KMS-11 (cell line): Measurements from ENCODE around the gene FBXO31.

Experiments used
- H2AFZ ChIP-seq: fragments of 200-600 bp; sonication (generic); 2 replicates; pipeline ENCODE4 v1.6.1; 2016; ENCODE audit warnings: antibody characterized with exemption, mixed run types, low read depth
- H3K27ac ChIP-seq: fragments of 200-600 bp; sonication (generic); 2 replicates; pipeline ENCODE4 v1.6.1; 2016; ENCODE audit warnings: mild to moderate bottlenecking, mixed run types
- H3K27me3 ChIP-seq: fragments of 200-600 bp; sonication (generic); 2 replicates; pipeline ENCODE4 v1.6.1; 2017; ENCODE audit warnings: mild to moderate bottlenecking, low read depth, mixed run types, moderate library complexity; ENCODE audit not compliant: insufficient read depth
- H3K36me3 ChIP-seq: fragments of 200-600 bp; sonication (generic); 2 replicates; pipeline ENCODE4 v1.6.1; 2017; ENCODE audit warnings: mild to moderate bottlenecking, mixed run types; ENCODE audit not compliant: insufficient read depth
- H3K4me1 ChIP-seq: fragments of 200-600 bp; sonication (generic); 2 replicates; pipeline ENCODE4 v1.6.1; 2016; ENCODE audit warnings: mild to moderate bottlenecking, low read depth, mixed run types; ENCODE audit not compliant: poor library complexity, severe bottlenecking
- H3K4me2 ChIP-seq: fragments of 200-600 bp; sonication (generic); 2 replicates; pipeline ENCODE4 v1.7.0; 2016; ENCODE audit warnings: mild to moderate bottlenecking, mixed run types
- H3K4me3 ChIP-seq: fragments of 200-600 bp; sonication (generic); IDR thresholded peaks from 2 replicates; pipeline ENCODE4 v1.6.1; 2017; ENCODE audit warnings: low read depth, low read length, mixed read lengths; ENCODE audit not compliant: insufficient read depth
- H3K79me2 ChIP-seq: fragments of 200-600 bp; sonication (generic); 2 replicates; pipeline ENCODE4 v1.6.1; 2016; ENCODE audit warnings: low read depth, mixed run types; ENCODE audit not compliant: insufficient read depth
- H3K9ac ChIP-seq: fragments of 200-600 bp; sonication (generic); 2 replicates; pipeline ENCODE4 v1.6.1; 2016; ENCODE audit warnings: mild to moderate bottlenecking, mixed run types
- H4K20me1 ChIP-seq: fragments of 200-600 bp; sonication (generic); 2 replicates; pipeline ENCODE4 v1.6.1; 2016; ENCODE audit warnings: mild to moderate bottlenecking, mixed run types; ENCODE audit not compliant: insufficient read depth
- CTCF ChIP-seq: fragments of 200-600 bp; sonication (generic); conservative IDR thresholded peaks from 2 replicates; pipeline ENCODE4 v1.6.1; 2017; ENCODE audit warnings: low read depth, mild to moderate bottlenecking, antibody characterized with exemption, low read length, moderate library complexity, mixed read lengths

The FBXO31 gene

GRCh38 chr16:87288753-87289362 is 94.7 kb downstream of the FBXO31 start:
- no peak for TF ChIP-seq CTCF
- Histone ChIP-seq H3K79me2 (no peaks in the 10 kb centered on the region), H3K4me3 (no peak overlapping the region), H4K20me1 (no peaks in the 10 kb centered on the region), H2AFZ (no peak overlapping the region), H3K27me3 (no peaks in the 10 kb centered on the region), H3K4me1 (no peaks in the 10 kb centered on the region), H3K27ac (no peak overlapping the region), H3K36me3 (no peaks in the 10 kb centered on the region), H3K9ac (no peak overlapping the region), H3K4me2 (no peak overlapping the region)

- H3K36me3 ChIP-seq = no peaks in the 10 kb centered on the region
- H3K4me2 ChIP-seq = no peak overlapping the region
- no peak overlapping the region for H2AFZ ChIP-seq
- H3K79me2 ChIP-seq = no peaks in the 10 kb centered on the region
- no peaks in the 10 kb centered on the region for H3K4me1 ChIP-seq
- H4K20me1 ChIP-seq = no peaks in the 10 kb centered on the region
- no peak overlapping the region for H3K9ac ChIP-seq
- no peak for TF ChIP-seq CTCF
- H3K27me3 ChIP-seq = no peaks in the 10 kb centered on the region
- H3K4me3 ChIP-seq = no peak overlapping the region
- H3K27ac ChIP-seq = no peak overlapping the region
Measured at GRCh38 chr16:87286839-87287626, 96.5 kb downstream of the FBXO31 start.

GRCh38 chr16:87284183-87284582 is 99.4 kb downstream of the FBXO31 start:
- TF ChIP-seq CTCF = no peak
- no peak overlapping the region for H3K4me3 ChIP-seq
- H3K4me1 ChIP-seq = no peaks in the 10 kb centered on the region
- H3K36me3 ChIP-seq = no peaks in the 10 kb centered on the region
- H3K27me3 ChIP-seq = no peaks in the 10 kb centered on the region
- H3K9ac ChIP-seq = no peak overlapping the region
- no peaks in the 10 kb centered on the region for H3K79me2 ChIP-seq
- no peak overlapping the region for H3K4me2 ChIP-seq
- H4K20me1 ChIP-seq = no peaks in the 10 kb centered on the region
- no peak overlapping the region for H2AFZ ChIP-seq
- no peak overlapping the region for H3K27ac ChIP-seq

- Histone ChIP-seq H3K36me3 (no peaks in the 10 kb centered on the region), H3K79me2 (no peaks in the 10 kb centered on the region), H3K4me2 (no peak overlapping the region), H4K20me1 (no peaks in the 10 kb centered on the region), H3K9ac (no peak overlapping the region), H3K4me1 (no peaks in the 10 kb centered on the region), H3K4me3 (no peak overlapping the region), H2AFZ (no peak overlapping the region), H3K27me3 (no peaks in the 10 kb centered on the region), H3K27ac (no peak overlapping the region)
- no peak for TF ChIP-seq CTCF
Measured at GRCh38 chr16:87279094-87279658, 104.4 kb downstream of the FBXO31 start.
